GM19193 (cell line): ENCODE data around the gene UCHL3.

ENCODE experiments used
- POLR2A ChIP-seq: IDR thresholded peaks from 4 replicates; pipeline ENCODE4 v1.6.1; 2011; ENCODE audit not compliant: insufficient read depth, insufficient read length; ENCODE audit errors: extremely low read depth

UCHL3 gene

DNA sequence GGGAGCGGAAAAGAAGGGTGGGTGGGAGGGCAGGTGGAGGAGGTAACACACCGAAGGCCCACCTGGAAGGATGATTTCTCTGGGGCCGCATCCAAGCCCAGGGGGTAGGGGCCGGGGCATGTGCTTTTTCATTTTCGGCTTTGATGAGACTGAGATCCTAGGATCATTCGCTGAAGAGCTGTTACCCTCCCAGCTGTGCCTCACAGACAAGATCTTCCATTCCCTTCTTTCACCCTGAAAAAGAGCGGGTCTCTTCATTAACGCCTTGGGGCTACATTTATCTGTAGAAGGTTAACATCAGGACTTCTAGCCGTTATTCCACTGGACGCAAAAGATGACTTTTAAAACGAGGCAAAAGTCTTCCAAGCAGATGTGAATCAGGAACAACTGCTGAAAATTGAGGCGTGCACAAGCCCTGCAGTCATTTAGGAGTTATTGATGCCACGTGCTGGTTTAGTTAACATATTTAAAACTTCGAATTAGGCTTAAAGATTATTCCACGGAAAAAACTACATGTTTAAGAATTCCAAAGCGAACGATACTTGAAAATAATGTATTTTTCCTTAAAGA lies 87.7 kb downstream of the UCHL3 start:
- TF ChIP-seq POLR2A, result no peak

- TF ChIP-seq POLR2A, result no peak
Observed at GRCh38 chr13:75639454-75639853, 89.9 kb downstream of the UCHL3 start.

DNA sequence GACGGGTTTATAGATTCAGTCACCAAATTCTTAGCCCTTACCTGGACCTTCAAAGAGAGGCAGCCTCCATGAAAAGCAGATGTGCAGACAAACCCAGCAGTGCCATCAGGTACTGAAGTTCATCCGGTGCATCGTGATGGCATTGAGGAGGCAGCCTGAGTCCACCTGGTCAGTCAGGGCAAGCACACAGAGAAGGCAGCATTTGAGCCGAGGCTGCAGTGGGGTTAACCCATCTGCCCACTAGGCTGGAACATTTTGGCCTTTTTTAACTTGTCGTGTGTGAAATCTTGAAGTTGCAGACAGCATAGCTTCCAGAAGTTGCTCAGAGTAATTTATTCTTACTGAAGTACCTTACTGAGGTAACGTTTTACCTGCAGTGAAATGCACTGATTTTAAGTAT lies 91.4 kb downstream of the UCHL3 start:
- TF ChIP-seq POLR2A, result no peak

DNA sequence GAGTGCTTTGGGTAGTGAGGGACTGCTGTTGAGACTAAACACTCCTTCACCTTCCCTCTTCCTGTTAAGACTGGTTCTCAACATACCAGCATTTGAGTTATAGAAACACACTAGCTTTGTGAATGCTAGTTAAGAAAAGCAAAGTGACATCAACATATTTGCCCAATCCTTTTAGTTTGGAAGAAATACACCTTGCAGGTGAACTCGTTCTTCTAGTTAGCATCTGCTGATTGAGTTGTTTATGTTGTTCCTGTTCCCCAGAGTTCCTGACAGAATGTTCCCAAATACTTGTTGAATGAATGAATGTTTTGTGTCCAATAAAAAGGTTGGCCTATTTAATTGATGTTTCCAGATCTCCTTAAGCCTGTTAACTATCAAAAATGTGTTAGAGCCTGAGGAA lies 93.6 kb downstream of the UCHL3 start:
- no peak for TF ChIP-seq POLR2A

- no peak for TF ChIP-seq POLR2A
Observed at GRCh38 chr13:75643693-75644092, 94.1 kb downstream of the UCHL3 start.

DNA sequence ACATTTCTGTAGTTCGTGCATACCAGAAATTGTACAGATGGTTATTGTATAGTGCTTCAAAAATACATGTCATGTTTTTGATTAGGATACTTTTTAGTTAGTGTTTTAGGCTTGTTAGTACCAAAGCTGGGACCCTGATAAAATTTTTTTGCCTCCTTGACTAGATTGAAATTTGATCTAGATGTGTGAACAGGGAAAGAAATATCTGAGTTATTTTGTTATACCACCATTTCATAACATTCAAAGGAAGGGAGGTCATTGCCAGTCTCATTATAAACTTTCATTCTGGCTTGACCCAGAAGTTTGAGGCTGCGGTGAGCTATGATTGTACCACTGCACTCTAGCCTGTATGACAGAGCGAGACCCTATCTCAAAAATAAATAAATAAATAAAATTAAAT lies 95.5 kb downstream of the UCHL3 start:
- no peak for TF ChIP-seq POLR2A

DNA sequence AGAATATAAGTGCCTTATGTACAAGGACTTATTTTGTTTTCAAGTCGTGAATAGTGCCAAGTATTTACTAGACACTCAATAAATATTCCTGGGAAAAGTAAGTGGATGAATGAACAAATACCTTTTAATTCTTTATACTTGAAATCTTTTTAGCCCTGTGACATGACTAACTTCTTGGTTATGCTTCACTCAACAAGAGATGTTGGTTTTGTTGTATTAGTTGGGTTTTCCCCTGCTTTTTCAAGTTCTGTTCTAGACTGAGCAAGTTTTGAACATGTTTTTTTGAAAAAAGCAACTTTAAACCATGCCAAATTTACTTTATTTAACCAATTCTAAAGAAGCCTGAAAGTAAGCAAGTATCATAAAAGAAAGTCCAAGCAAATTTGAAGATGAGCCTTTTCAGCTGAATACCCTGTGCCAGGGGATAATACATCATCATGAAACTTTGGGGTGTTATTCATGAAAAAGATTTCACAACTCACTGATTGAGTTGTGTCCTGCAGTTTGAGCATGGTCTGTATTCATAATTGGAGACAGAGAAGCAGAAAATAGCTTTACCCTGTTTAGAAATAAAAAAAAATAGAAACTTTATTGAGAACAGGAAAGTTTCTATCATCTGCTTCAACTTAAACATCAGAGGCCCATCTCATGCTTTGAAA lies 97.7 kb downstream of the UCHL3 start:
- no peak for TF ChIP-seq POLR2A

- TF ChIP-seq POLR2A, result no peak
Observed at GRCh38 chr13:75648446-75648845, 98.9 kb downstream of the UCHL3 start.

GRCh38 chr13:75651013-75651412 lies 101.4 kb downstream of the UCHL3 start:
- no peak for TF ChIP-seq POLR2A

GRCh38 chr13:75652726-75653125 lies 103.1 kb downstream of the UCHL3 start:
- no peak for TF ChIP-seq POLR2A
